Ishikawa (cell line): Measurements from ENCODE around the gene SLC2A8.

Experiments used
- REST ChIP-seq: IDR thresholded peaks from 2 replicates; pipeline ENCODE4 v1.6.1; 2012; ENCODE audit warnings: low read depth, mild to moderate bottlenecking
- TAF1 ChIP-seq: IDR thresholded peaks from 2 replicates; pipeline ENCODE4 v1.6.1; 2012; ENCODE audit warnings: low read depth, mild to moderate bottlenecking
- YY1 ChIP-seq: IDR thresholded peaks from 2 replicates; pipeline ENCODE4 v1.6.1; 2012; ENCODE audit warnings: low read depth

GRCh38 chr9:127406799-127407491, 10.0 kb downstream of the SLC2A8 start:
- no peak for TF ChIP-seq REST
- TF ChIP-seq TAF1 = no peak
- TF ChIP-seq YY1 = no peak
